ENCODE measurements around the gene DGKH. TPM values are rescaled to one million over a fixed set of nuclear protein-coding genes. Genes with fewer than 3 reads are reported as not detected.
"Not testable (repeated sequence)": the region's sequence is repeated elsewhere in the genome, so short reads cannot be mapped to it uniquely, and the experiment has no call there.

Gene DGKH
- total and polyA plus RNA-seq, 9 of the 15 experiments (the other 6 are each of a cell fraction or from before 2014, with no cell fraction given), result 0.38 to 4.4 (median 3.1) TPM

DNA sequence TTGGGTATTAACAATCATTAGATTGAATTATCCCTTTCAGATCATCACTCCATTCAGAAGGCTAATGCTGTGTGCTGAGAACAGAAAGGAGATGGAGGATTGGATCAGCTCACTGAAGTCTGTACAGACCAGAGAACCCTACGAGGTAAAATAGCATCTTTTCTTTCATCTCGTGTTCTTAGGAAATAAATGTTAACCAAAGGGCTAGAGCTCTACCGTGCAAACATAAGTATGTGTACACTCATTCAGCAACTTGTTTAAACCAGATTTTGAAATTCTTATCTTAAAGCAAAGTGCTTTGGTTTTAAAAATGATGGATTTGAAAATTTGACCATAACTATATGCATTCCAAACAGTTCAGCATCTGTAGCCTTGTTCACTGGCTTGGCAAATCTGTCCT lies 106.8 kb downstream of the DGKH start:
- H3K9ac ChIP-seq (ENCODE audit: insufficient read depth in 1 of 2, low read depth in 2 of 2, low read length in 2 of 2), result no peak overlapping the region
- no peaks in the 10 kb centered on the region for H3K4me1 ChIP-seq (replicated peaks in 1 of 2; ENCODE audit: control insufficient read depth in 2 of 2, insufficient read depth in 2 of 2, low read length in 2 of 2)
- TF ChIP-seq NBN (IDR thresholded peaks at IDR 0.05; ENCODE audit: low read depth) (no peak), ZNF830 (CRISPR knock-in tag; IDR thresholded peaks at IDR 0.05) (no peak), SAFB (IDR thresholded peaks at IDR 0.05; ENCODE audit: borderline replicate concordance, low read depth, low read length) (no peak)
- H3K36me3 ChIP-seq (ENCODE audit: control insufficient read depth, insufficient read depth, low read length), result peaks cover 9% of the 10 kb centered on the region; the same call in 2 of the 3 replicates
- FAIRE-seq (no peak), ATAC-seq (no peak), DNase-seq (ENCODE audit: extremely low read depth in 1 of 4, low spot score in 3 of 4) (no peak)
- H3K4me2 ChIP-seq (ENCODE audit: insufficient read depth, low read length), result no peak overlapping the region
- no peaks in the 10 kb centered on the region for H3K27me3 ChIP-seq (ENCODE audit: control insufficient read depth in 2 of 2, insufficient read depth in 2 of 2, low read length in 2 of 2)
- no peaks in the 10 kb centered on the region for H3K9me3 ChIP-seq (replicated peaks; ENCODE audit: control insufficient read depth, insufficient read depth, low read depth, low read length)
- H3K9me1 ChIP-seq (ENCODE audit: control insufficient read depth, insufficient read depth, low read length), result no peaks in the 10 kb centered on the region
- ChIA-PET CTCF (ENCODE audit: low intra/inter-chr PET ratio) (no interaction called here), POLR2A (interaction anchor here (0.6 kb wide), 1 partner anchor 1240 kb away, joined by 4 read pairs; no protein-coding TSS in a partner anchor)
- intact Hi-C loops (cut with micrococcal nuclease), result no loop called here
- WGBS (ENCODE audit: insufficient coverage, low coverage, missing lambda C conversion rate), result 60% methylated on average over 3 of the region's 3 CpGs
- H3K4me3 ChIP-seq, result no peak overlapping the region
- in situ Hi-C loops (cut with MboI), result no loop called here
- H3K27ac ChIP-seq (ENCODE audit: extremely low read depth, low read depth, low read length), result no peak overlapping the region
- H3K79me2 ChIP-seq (ENCODE audit: control insufficient read depth, insufficient read depth, low read length), result no peaks in the 10 kb centered on the region
- BruUV-seq (replicated peaks), result no TSS peak
- H2AFZ ChIP-seq (ENCODE audit: low read depth, low read length), result no peak overlapping the region
- no peaks in the 10 kb centered on the region for H4K20me1 ChIP-seq (replicated peaks; ENCODE audit: control insufficient read depth, insufficient read depth, low read length)

DNA sequence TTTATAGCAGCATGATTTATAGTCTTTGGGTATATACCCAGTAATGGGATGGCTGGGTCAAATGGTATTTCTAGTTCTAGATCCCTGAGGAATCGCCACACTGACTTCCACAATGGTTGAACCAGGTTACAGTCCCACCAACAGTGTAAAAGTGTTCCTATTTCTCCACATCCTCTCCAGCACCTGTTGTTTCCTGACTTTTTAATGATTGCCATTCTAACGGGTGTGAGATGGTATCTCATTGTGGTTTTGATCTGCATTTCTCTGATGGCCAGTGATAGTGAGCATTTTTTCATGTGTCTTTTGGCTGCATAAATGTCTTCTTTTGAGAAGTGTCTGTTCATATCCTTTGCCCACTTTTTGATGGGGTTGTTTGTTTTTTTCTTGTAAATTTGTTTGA lies 114.9 kb downstream of the DGKH start:
- H3K4me2 ChIP-seq (ENCODE audit: insufficient read depth, low read length); H3K4me1 ChIP-seq (replicated peaks in 1 of 2; ENCODE audit: control insufficient read depth in 2 of 2, insufficient read depth in 2 of 2, low read length in 2 of 2); in situ Hi-C loops (cut with MboI); H2AFZ ChIP-seq (ENCODE audit: low read depth, low read length); BruUV-seq (replicated peaks); H3K79me2 ChIP-seq (ENCODE audit: control insufficient read depth, insufficient read depth, low read length); H3K4me3 ChIP-seq; intact Hi-C loops (cut with micrococcal nuclease); H3K27me3 ChIP-seq (ENCODE audit: control insufficient read depth in 2 of 2, insufficient read depth in 2 of 2, low read length in 2 of 2); H3K27ac ChIP-seq (ENCODE audit: extremely low read depth, low read depth, low read length); H3K9ac ChIP-seq (ENCODE audit: insufficient read depth in 1 of 2, low read depth in 2 of 2, low read length in 2 of 2); DNase-seq (ENCODE audit: extremely low read depth in 1 of 4, low spot score in 3 of 4); ATAC-seq; H3K9me1 ChIP-seq (ENCODE audit: control insufficient read depth, insufficient read depth, low read length); POLR2A ChIA-PET; H4K20me1 ChIP-seq (replicated peaks; ENCODE audit: control insufficient read depth, insufficient read depth, low read length); CTCF ChIA-PET (ENCODE audit: low intra/inter-chr PET ratio); H3K9me3 ChIP-seq (replicated peaks; ENCODE audit: control insufficient read depth, insufficient read depth, low read depth, low read length); FAIRE-seq: not testable (repeated sequence)
- peaks cover 13% of the 10 kb centered on the region; the same call in 1 of the 3 replicates for H3K36me3 ChIP-seq (ENCODE audit: control insufficient read depth, insufficient read depth, low read length)
- 18% methylated on average over 1 of the region's 2 CpGs for WGBS (ENCODE audit: insufficient coverage, low coverage, missing lambda C conversion rate)
- TF ChIP-seq, protein P1, sequence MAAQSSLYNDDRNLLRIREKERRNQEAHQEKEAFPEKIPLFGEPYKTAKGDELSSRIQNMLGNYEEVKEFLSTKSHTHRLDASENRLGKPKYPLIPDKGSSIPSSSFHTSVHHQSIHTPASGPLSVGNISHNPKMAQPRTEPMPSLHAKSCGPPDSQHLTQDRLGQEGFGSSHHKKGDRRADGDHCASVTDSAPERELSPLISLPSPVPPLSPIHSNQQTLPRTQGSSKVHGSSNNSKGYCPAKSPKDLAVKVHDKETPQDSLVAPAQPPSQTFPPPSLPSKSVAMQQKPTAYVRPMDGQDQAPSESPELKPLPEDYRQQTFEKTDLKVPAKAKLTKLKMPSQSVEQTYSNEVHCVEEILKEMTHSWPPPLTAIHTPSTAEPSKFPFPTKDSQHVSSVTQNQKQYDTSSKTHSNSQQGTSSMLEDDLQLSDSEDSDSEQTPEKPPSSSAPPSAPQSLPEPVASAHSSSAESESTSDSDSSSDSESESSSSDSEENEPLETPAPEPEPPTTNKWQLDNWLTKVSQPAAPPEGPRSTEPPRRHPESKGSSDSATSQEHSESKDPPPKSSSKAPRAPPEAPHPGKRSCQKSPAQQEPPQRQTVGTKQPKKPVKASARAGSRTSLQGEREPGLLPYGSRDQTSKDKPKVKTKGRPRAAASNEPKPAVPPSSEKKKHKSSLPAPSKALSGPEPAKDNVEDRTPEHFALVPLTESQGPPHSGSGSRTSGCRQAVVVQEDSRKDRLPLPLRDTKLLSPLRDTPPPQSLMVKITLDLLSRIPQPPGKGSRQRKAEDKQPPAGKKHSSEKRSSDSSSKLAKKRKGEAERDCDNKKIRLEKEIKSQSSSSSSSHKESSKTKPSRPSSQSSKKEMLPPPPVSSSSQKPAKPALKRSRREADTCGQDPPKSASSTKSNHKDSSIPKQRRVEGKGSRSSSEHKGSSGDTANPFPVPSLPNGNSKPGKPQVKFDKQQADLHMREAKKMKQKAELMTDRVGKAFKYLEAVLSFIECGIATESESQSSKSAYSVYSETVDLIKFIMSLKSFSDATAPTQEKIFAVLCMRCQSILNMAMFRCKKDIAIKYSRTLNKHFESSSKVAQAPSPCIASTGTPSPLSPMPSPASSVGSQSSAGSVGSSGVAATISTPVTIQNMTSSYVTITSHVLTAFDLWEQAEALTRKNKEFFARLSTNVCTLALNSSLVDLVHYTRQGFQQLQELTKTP (IDR thresholded peaks at IDR 0.05; ENCODE audit: low read depth in 1 of 2, partially characterized antibody in 2 of 2), result peak in 1 of 2 experiments; percentile 66

DNA sequence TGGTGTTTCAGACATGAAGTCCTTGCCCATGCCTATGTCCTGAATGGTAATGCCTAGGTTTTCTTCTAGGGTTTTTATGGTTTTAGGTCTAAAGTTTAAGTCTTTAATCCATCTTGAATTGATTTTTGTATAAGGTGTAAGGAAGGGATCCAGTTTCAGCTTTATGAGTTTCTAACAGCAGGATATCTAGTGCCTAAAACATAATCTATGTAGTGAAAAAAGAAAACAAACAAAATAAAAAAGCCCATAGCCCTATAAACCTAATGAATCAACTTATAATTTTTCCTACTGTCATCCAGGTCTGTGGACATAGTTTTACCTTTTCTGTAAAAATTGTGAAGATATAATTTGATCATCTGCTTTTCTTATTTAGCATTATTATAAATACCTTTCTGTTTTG lies 115.5 kb downstream of the DGKH start:
- H3K4me1 ChIP-seq (replicated peaks in 1 of 2; ENCODE audit: control insufficient read depth in 2 of 2, insufficient read depth in 2 of 2, low read length in 2 of 2); H3K4me2 ChIP-seq (ENCODE audit: insufficient read depth, low read length); H4K20me1 ChIP-seq (replicated peaks; ENCODE audit: control insufficient read depth, insufficient read depth, low read length); DNase-seq (ENCODE audit: extremely low read depth in 1 of 4, low spot score in 3 of 4); intact Hi-C loops (cut with micrococcal nuclease); H3K27me3 ChIP-seq (ENCODE audit: control insufficient read depth in 2 of 2, insufficient read depth in 2 of 2, low read length in 2 of 2); POLR2A ChIA-PET; H3K4me3 ChIP-seq; H3K79me2 ChIP-seq (ENCODE audit: control insufficient read depth, insufficient read depth, low read length); BruUV-seq (replicated peaks); FAIRE-seq; ATAC-seq; in situ Hi-C loops (cut with MboI); H3K27ac ChIP-seq (ENCODE audit: extremely low read depth, low read depth, low read length); H3K9me3 ChIP-seq (replicated peaks; ENCODE audit: control insufficient read depth, insufficient read depth, low read depth, low read length); CTCF ChIA-PET (ENCODE audit: low intra/inter-chr PET ratio); H3K9me1 ChIP-seq (ENCODE audit: control insufficient read depth, insufficient read depth, low read length); H2AFZ ChIP-seq (ENCODE audit: low read depth, low read length); H3K9ac ChIP-seq (ENCODE audit: insufficient read depth in 1 of 2, low read depth in 2 of 2, low read length in 2 of 2): not testable (repeated sequence)
- H3K36me3 ChIP-seq (ENCODE audit: control insufficient read depth, insufficient read depth, low read length), result peaks cover 15% of the 10 kb centered on the region; the same call in 1 of the 3 replicates

Measured in K562 (cell line).